Peyer's patch (tissue), 4 donors: ENCODE measurements around the gene GALNT1. TPM values are rescaled to one million over a fixed set of nuclear protein-coding genes. Genes with fewer than 3 reads are reported as not detected.

Experiments used
- DNase-seq, 3 donors: peaks; one replicate each; pipeline ENCODE4 v3.0.0-alpha.2; 2017 to 2019
- H3K27ac ChIP-seq, 4 donors: fragments of 200-600 bp; sonication (generic); one replicate each; pipeline ENCODE4 v1.5.1; 2016 to 2019
- H3K27me3 ChIP-seq, 2 donors: fragments of 200-600 bp; sonication (generic); one replicate each; pipeline ENCODE4 v1.5.1; 2019
- H3K36me3 ChIP-seq, 3 donors: fragments of 200-600 bp; sonication (generic); one replicate each; pipeline ENCODE4 v1.5.1; 2016 to 2019
- H3K4me1 ChIP-seq, 4 donors: fragments of 200-600 bp; sonication (generic); one replicate each; pipeline ENCODE4 v1.5.1; 2016 to 2019
- H3K4me3 ChIP-seq, 4 donors: fragments of 200-600 bp; sonication (generic); 1 replicate in 3 of 4; 2 replicates in 1 of 4; pipeline ENCODE4 v1.5.1; 2016 to 2019; ENCODE audit warnings: mild to moderate bottlenecking in 1 of 4
- H3K9me3 ChIP-seq, 4 donors: fragments of 200-600 bp; sonication (generic); one replicate each; pipeline ENCODE4 v1.5.1; 2016 to 2019; ENCODE audit warnings: mild to moderate bottlenecking in 1 of 4
- POLR2A ChIP-seq, 2 donors: fragments of 450-650 bp; IDR thresholded peaks; one replicate each; pipeline ENCODE4 v1.5.1; 2017; ENCODE audit warnings: antibody characterized with exemption in 2 of 2, mild to moderate bottlenecking in 2 of 2, moderate library complexity in 2 of 2
- total RNA-seq, 4 donors: library from RNA; depleted of rRNA; stranded (reverse); fragments of >200 nt; gene quantifications; one replicate each; pipeline ENCODE4 v1.1.0, GENCODE V29; 2016
- TF ChIP-seq, protein P1 (sequence below), 6 experiments: fragments of 450-650 bp in 4 of 6; fragments of 200-600 bp in 2 of 6; sonication (generic) in 1 of 6; IDR thresholded peaks; one replicate each; pipeline ENCODE4 v1.5.1; 2017 to 2019; ENCODE audit warnings: antibody characterized with exemption in 6 of 6, mild to moderate bottlenecking in 3 of 6, moderate library complexity in 1 of 6

Gene GALNT1
- total RNA-seq, 4 donors from 2014 or later: 30.5 to 87.6 (median 70.7) TPM

DNA sequence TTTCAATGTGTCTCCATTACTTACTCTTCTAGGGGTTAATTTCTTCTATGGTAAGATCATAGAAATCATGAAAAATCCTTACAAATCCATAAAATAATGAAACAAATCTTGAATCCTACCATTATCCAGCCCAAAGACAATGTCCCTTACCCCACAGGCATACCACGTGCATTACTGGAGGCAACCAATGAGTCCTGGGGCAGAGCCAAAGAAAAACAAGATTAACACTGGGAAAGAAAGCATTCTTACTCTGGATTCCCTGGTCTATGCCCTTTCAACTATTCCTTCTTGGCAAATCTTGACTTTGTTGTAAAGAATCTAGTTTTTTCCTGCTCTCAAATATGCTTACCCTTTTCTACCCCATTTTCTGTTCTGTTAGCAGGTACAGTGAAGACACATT lies 3.1 kb upstream of the GALNT1 start:
- Histone ChIP-seq H3K36me3 (no peaks in the 10 kb centered on the region), H3K27me3 (no peaks in the 10 kb centered on the region), H3K27ac (peak overlapping the region in 1 of 4 donors; percentile 4), H3K9me3 (no peaks in the 10 kb centered on the region), H3K4me3 (no peak overlapping the region), H3K4me1 (peaks cover 0 to 30% (median 4%) of the 10 kb centered on the region in 4 donors)
- DNase-seq: no peak
- TF ChIP-seq, protein P1, sequence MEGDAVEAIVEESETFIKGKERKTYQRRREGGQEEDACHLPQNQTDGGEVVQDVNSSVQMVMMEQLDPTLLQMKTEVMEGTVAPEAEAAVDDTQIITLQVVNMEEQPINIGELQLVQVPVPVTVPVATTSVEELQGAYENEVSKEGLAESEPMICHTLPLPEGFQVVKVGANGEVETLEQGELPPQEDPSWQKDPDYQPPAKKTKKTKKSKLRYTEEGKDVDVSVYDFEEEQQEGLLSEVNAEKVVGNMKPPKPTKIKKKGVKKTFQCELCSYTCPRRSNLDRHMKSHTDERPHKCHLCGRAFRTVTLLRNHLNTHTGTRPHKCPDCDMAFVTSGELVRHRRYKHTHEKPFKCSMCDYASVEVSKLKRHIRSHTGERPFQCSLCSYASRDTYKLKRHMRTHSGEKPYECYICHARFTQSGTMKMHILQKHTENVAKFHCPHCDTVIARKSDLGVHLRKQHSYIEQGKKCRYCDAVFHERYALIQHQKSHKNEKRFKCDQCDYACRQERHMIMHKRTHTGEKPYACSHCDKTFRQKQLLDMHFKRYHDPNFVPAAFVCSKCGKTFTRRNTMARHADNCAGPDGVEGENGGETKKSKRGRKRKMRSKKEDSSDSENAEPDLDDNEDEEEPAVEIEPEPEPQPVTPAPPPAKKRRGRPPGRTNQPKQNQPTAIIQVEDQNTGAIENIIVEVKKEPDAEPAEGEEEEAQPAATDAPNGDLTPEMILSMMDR (IDR thresholded peaks at IDR 0.05): no peak
- no peak for TF ChIP-seq POLR2A (IDR thresholded peaks at IDR 0.05)

DNA sequence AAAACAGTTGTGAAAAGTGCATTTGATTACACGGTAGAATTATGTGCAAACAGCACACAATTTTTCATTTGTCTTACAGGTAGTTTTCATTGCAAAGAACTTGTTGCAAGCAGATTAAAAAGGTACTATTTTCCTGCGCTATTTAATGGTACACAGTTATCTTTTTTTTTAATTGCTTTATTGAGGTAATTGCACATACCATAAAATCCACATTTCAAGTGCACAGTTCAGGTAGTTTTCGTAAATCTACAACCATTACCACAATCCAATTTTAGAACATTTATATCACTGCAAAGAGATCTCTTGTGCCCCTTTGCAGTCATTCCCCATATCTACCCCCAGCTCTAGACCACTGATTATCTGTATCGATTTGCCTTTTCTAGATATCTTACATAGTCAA lies 2.6 kb upstream of the GALNT1 start:
- peak overlapping the region in 1 of 4 donors; percentile 9 for H3K4me3 ChIP-seq
- DNase-seq: no peak
- H3K36me3 ChIP-seq: no peaks in the 10 kb centered on the region
- H3K27me3 ChIP-seq: no peaks in the 10 kb centered on the region
- peaks cover 0 to 33% (median 4%) of the 10 kb centered on the region in 4 donors for H3K4me1 ChIP-seq
- no peaks in the 10 kb centered on the region for H3K9me3 ChIP-seq
- H3K27ac ChIP-seq: peak overlapping the region in 1 of 4 donors; percentile 41
- TF ChIP-seq, protein P1 (IDR thresholded peaks at IDR 0.05): no peak
- no peak for TF ChIP-seq POLR2A (IDR thresholded peaks at IDR 0.05)

DNA sequence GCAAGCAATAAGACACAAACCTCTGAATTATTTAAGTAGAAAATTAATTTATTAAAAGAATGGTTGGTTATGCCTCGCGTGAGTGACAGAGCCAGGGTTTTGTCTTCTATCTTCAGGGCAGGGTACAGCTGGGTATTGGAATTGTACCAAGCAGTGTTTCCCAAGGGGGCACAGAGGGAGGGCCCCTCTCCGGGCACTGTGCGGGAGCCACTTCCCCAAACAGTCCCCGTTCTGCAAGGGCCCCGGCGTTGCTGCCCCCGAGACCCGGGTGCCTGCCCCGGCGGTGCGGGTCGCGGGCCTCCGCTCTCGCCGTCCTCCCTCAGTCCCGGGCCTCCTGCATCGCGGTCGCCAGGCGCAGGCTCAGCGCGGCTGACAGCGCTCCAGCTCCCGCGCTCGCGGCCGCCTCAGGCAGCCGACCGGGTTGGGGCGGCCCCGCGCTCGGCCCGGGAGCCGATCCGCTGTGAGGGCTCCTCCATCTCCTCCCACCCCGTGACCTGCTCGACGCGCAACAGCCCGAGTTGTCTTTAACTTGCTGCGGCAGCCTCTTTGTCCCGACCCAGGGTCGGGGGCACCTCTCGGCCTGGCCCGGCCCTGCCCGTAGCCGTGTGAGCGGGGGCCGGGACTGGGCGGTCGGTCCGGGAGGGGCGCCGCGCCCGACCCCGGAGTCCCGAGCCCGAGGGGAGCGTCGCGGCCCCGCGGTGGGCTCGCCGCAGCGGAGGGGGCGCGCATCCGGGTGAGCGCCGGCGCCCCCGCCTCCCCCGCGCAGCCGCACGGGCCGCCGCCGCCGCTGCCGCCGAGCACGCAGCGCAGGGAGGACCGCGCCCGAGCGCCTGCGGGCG lies 620 bp upstream of the GALNT1 start:
- Histone ChIP-seq H3K4me3 (peak overlapping the region; percentile 74 to 95 (median 88)), H3K36me3 (no peaks in the 10 kb centered on the region), H3K27me3 (no peaks in the 10 kb centered on the region), H3K4me1 (peaks cover 0 to 33% (median 4%) of the 10 kb centered on the region in 4 donors), H3K27ac (peak overlapping the region; percentile 88 to 97 (median 95)), H3K9me3 (no peaks in the 10 kb centered on the region)
- peak in 1 of 2 donors; percentile 27 for TF ChIP-seq POLR2A (IDR thresholded peaks at IDR 0.05)
- TF ChIP-seq, protein P1 (IDR thresholded peaks at IDR 0.05): peak in 1 of 6 experiments; percentile 9
- DNase-seq: peak; percentile 59 to 81 (median 80)

DNA sequence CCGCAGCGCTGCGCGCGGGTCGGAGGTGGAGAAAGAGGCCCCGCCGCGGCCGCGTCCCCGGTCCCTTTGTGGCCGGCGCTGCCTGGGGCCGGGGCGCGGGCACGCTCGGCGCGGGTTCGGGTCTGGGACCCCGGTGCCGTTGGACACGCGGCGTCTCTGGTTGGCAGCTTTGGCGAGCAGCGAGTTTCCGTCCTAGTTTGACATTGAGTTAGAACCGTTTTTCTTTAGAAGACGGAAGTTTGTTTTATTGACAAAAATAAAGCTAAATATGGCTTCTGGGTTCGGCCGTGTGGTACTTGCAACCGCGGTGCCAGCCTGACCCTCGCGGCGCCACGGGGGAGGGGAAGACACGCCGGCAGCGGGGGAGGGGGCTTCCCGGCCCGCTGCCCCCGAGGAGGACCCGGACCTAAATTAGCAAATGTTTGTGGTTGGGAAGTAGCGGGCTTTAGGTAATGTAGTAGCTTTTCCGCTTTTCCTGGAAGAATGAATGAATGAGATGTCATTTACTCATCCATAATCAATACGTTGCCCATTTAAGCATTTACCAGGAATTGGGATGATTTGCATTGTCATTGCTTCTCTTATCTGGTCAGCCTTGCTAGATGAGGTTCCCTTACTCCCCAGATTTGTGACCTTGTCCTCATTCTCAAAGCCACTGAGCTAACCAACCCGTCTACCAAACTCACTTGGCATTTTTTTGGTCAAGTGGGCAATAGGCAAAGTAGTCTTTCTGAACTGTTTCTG lies 530 bp downstream of the GALNT1 start:
- H3K27ac ChIP-seq: peak overlapping the region; percentile 66 to 77 (median 72)
- peak overlapping the region; percentile 57 to 76 (median 66) for H3K4me3 ChIP-seq
- H3K9me3 ChIP-seq: no peaks in the 10 kb centered on the region
- peak; percentile 31 to 64 (median 51) for DNase-seq
- no peaks in the 10 kb centered on the region for H3K36me3 ChIP-seq
- TF ChIP-seq, protein P1 (IDR thresholded peaks at IDR 0.05): no peak
- no peak for TF ChIP-seq POLR2A (IDR thresholded peaks at IDR 0.05)
- no peaks in the 10 kb centered on the region for H3K27me3 ChIP-seq
- peaks cover 0 to 31% (median 4%) of the 10 kb centered on the region in 4 donors for H3K4me1 ChIP-seq

DNA sequence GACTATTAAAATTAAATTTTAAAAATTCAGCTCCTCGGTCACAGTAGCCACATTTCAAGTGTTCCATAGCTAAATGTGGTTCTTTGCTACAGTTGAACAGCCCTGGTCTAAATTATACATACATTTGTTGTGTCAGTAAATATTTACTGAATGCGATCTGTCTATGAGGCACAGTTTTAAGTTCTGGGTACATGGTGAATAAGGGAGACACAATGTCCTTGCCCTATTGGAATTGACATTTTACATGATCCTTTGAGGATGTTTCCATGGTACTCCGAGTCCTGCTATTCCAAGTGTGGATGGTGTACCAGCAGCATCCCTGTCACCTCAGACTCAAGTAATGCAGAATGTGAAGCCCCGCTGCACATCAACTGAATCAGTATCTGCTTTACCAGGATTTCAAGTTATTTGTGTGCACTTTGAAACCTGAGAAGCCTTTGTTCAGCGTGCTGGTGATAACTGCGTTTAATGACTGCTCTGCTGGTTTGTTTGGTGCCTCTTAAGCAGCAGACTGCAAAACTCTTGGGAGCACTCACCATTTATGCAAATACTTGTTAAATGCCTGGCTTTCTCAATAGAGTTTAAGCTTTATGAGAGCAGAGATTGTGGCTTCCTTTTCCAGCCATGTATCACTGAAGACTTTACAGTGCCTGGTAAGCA lies 1.5 kb downstream of the GALNT1 start:
- peak overlapping the region in 2 of 4 donors; percentile 65 to 76 for H3K4me3 ChIP-seq
- peak overlapping the region in 2 of 4 donors; percentile 26 to 66 for H3K27ac ChIP-seq
- H3K9me3 ChIP-seq: peaks cover 0 to 5% (median 0%) of the 10 kb centered on the region in 4 donors

More for the DNA sequence above, 1.5 kb downstream of the GALNT1 start:
- H3K27me3 ChIP-seq: no peaks in the 10 kb centered on the region
- H3K4me1 ChIP-seq: peaks cover 0 to 24% (median 4%) of the 10 kb centered on the region in 4 donors
- no peak for TF ChIP-seq POLR2A (IDR thresholded peaks at IDR 0.05)
- TF ChIP-seq, protein P1 (IDR thresholded peaks at IDR 0.05): no peak
- DNase-seq: no peak
- no peaks in the 10 kb centered on the region for H3K36me3 ChIP-seq
